DMS79 (cell line): ENCODE measurements around the gene ACTN4.
"Not testable (repeated sequence)": the region's sequence is repeated elsewhere in the genome, so short reads cannot be mapped to it uniquely, and the experiment has no call there.

Experiments
- DNase-seq: peaks from one replicate; lab custom pipeline; 2025; lab: John Stamatoyannopoulos, UW

ACTN4 gene

GRCh38 chr19:38766276-38767047 is 119.0 kb downstream of the ACTN4 start:
- DNase-seq = no peak

- no peak for DNase-seq
Measured at GRCh38 chr19:38769635-38770211, 122.3 kb downstream of the ACTN4 start.

- not testable (repeated sequence) for DNase-seq
Measured at GRCh38 chr19:38770228-38770948, 122.9 kb downstream of the ACTN4 start.

GRCh38 chr19:38770949-38771275 is 123.5 kb downstream of the ACTN4 start:
- DNase-seq = not testable (repeated sequence)

GRCh38 chr19:38771569-38771968 is 124.1 kb downstream of the ACTN4 start:
- DNase-seq = not testable (repeated sequence)

GRCh38 chr19:38773469-38774177 is 126.2 kb downstream of the ACTN4 start, which contains the start of gene LGALS7:
Gene LGALS7 (minus strand): TSS chr19:38773517. CDS start chr19:38773492, 25 bp downstream.
- no peak for DNase-seq

- no peak for DNase-seq
Measured at GRCh38 chr19:38774181-38774950, 126.9 kb downstream of the ACTN4 start.

GRCh38 chr19:38778733-38779132 is 131.3 kb downstream of the ACTN4 start:
- DNase-seq = no peak

GRCh38 chr19:38780443-38780842 is 133.0 kb downstream of the ACTN4 start:
- no peak for DNase-seq

GRCh38 chr19:38781058-38781457 is 133.6 kb downstream of the ACTN4 start:
- DNase-seq = no peak
